GM12872 (cell line): ENCODE data around the gene NEURL3.

ENCODE experiments used
- TF ChIP-seq, protein P1 (sequence below): IDR thresholded peaks from 3 replicates; pipeline ENCODE4 v1.5.1; 2011; ENCODE audit warnings: low read depth, mild to moderate bottlenecking, low read length, moderate library complexity; ENCODE audit not compliant: insufficient read depth

Gene NEURL3

GRCh38 chr2:96489663-96490062, 15.5 kb downstream of the NEURL3 start:
- TF ChIP-seq, protein P1, sequence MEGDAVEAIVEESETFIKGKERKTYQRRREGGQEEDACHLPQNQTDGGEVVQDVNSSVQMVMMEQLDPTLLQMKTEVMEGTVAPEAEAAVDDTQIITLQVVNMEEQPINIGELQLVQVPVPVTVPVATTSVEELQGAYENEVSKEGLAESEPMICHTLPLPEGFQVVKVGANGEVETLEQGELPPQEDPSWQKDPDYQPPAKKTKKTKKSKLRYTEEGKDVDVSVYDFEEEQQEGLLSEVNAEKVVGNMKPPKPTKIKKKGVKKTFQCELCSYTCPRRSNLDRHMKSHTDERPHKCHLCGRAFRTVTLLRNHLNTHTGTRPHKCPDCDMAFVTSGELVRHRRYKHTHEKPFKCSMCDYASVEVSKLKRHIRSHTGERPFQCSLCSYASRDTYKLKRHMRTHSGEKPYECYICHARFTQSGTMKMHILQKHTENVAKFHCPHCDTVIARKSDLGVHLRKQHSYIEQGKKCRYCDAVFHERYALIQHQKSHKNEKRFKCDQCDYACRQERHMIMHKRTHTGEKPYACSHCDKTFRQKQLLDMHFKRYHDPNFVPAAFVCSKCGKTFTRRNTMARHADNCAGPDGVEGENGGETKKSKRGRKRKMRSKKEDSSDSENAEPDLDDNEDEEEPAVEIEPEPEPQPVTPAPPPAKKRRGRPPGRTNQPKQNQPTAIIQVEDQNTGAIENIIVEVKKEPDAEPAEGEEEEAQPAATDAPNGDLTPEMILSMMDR, result no peak

- TF ChIP-seq, protein P1, result no peak
These were observed 15.9 kb downstream of the NEURL3 start for GRCh38 chr2:96489261-96489660.

DNA sequence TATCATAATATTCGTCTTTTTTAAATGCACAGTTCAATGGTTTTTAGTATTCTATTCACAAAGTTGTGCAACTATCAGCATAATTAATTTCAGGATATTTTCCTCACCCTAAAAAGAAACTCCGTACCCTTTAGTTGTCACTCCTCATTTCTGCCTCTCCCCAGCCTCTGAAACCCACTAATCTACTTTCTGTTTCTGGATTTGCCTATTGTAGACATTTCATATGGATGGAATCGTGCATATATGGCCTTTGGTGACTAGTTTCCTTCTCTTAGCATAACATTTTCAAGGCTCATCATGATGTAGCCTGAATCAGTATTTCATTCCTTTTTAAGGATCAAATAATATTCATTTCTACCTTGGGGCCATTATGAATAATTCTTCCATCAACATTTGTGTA, 18.5 kb downstream of the NEURL3 start:
- TF ChIP-seq, protein P1, result no peak

- TF ChIP-seq, protein P1, result no peak
These were observed 19.2 kb downstream of the NEURL3 start for GRCh38 chr2:96485751-96486651.

GRCh38 chr2:96485350-96485749, 19.8 kb downstream of the NEURL3 start:
- TF ChIP-seq, protein P1, result no peak

DNA sequence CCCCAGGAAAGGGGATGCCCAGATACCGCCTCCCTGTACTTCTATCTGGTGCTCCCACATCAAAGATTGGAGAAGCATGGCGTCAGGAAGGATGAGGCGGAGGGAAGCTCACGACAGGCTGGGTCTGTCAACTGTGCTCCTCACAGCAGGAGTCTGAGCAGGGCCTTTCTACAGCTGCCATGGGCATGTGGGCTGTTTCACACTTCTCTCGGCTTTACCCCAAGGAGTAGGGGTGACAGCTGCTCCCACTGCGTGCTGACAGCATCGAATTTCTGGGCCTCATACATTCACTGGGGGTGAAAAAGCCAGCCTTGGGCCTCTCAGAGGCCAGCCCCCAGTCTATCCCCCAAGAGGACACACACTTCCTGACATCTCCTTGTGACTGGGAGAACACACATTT, 21.1 kb downstream of the NEURL3 start:
- TF ChIP-seq, protein P1, result no peak

DNA sequence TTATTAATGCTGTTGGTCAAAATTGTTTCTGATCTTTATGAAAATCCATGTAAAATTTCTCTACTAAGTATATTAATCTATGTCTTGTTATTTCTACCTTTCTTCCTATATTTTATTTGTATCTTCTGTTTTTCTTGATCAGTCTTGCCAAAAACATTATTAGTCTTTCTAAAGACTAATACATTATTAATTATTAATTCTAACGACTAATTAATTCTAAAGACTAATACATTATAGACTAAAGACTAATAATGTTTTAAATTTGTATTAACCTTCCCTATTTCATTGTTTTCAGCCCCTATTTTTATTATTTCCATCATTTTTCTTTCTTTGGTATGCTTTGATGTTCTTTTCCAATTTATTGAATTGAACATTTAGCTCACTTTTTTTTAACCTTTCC, 27.7 kb downstream of the NEURL3 start:
- TF ChIP-seq, protein P1, result no peak
